Ishikawa (cell line): ENCODE measurements around the gene IL34.

Experiments
- CEBPB ChIP-seq: IDR thresholded peaks from 2 replicates; pipeline ENCODE4 v1.6.1; 2012
- CREB1 ChIP-seq: IDR thresholded peaks from 2 replicates; pipeline ENCODE4 v1.6.1; 2012; ENCODE audit warnings: low read depth
- EGR1 ChIP-seq: IDR thresholded peaks from 2 replicates; pipeline ENCODE4 v1.6.1; 2012
- EP300 ChIP-seq: IDR thresholded peaks from 2 replicates; pipeline ENCODE4 v1.6.1; 2012; ENCODE audit warnings: borderline replicate concordance
- FOXM1 ChIP-seq: IDR thresholded peaks from 2 replicates; pipeline ENCODE4 v1.6.1; 2012; ENCODE audit warnings: low read depth, borderline replicate concordance
- MAX ChIP-seq: IDR thresholded peaks from 2 replicates; pipeline ENCODE4 v1.6.1; 2012
- NFIC ChIP-seq: IDR thresholded peaks from 2 replicates; pipeline ENCODE4 v1.6.1; 2012
- RAD21 ChIP-seq: IDR thresholded peaks from 2 replicates; pipeline ENCODE4 v1.6.1; 2012; ENCODE audit warnings: low read depth
- REST ChIP-seq: IDR thresholded peaks from 2 replicates; pipeline ENCODE4 v1.6.1; 2012; ENCODE audit warnings: low read depth, mild to moderate bottlenecking
- TAF1 ChIP-seq: IDR thresholded peaks from 2 replicates; pipeline ENCODE4 v1.6.1; 2012; ENCODE audit warnings: low read depth, mild to moderate bottlenecking
- TCF12 ChIP-seq: IDR thresholded peaks from 2 replicates; pipeline ENCODE4 v1.6.1; 2012; ENCODE audit warnings: low read depth
- TEAD4 ChIP-seq: IDR thresholded peaks from 2 replicates; pipeline ENCODE4 v1.6.1; 2012
- USF1 ChIP-seq: IDR thresholded peaks from 2 replicates; pipeline ENCODE4 v1.6.1; 2012
- YY1 ChIP-seq: IDR thresholded peaks from 2 replicates; pipeline ENCODE4 v1.6.1; 2012; ENCODE audit warnings: low read depth
- ZBTB7A ChIP-seq: IDR thresholded peaks from 2 replicates; pipeline ENCODE4 v1.6.1; 2012; ENCODE audit warnings: low read depth

IL34 gene

GRCh38 chr16:70627696-70628095 is 18.7 kb upstream of the IL34 start:
- TF ChIP-seq USF1 (no peak), NFIC (no peak), CEBPB (no peak), ZBTB7A (no peak), EP300 (no peak), TAF1 (no peak), MAX (no peak), RAD21 (no peak), YY1 (no peak)

- TF ChIP-seq CREB1, result no peak
- TF ChIP-seq TAF1, result no peak
- TF ChIP-seq USF1, result no peak
- no peak for TF ChIP-seq ZBTB7A
- no peak for TF ChIP-seq FOXM1
- no peak for TF ChIP-seq EP300
- TF ChIP-seq TCF12, result no peak
- TF ChIP-seq TEAD4, result no peak
- TF ChIP-seq NFIC, result no peak
- no peak for TF ChIP-seq REST
- no peak for TF ChIP-seq MAX
- TF ChIP-seq CEBPB, result no peak
- TF ChIP-seq YY1, result no peak
- TF ChIP-seq EGR1, result no peak
- no peak for TF ChIP-seq RAD21
Observed at GRCh38 chr16:70630960-70631745, 15.2 kb upstream of the IL34 start.

GRCh38 chr16:70632273-70632672 is 14.1 kb upstream of the IL34 start:
- no peak for TF ChIP-seq TCF12
- no peak for TF ChIP-seq TEAD4
- TF ChIP-seq RAD21, result no peak
- no peak for TF ChIP-seq MAX
- no peak for TF ChIP-seq FOXM1
- TF ChIP-seq EP300, result no peak
- TF ChIP-seq REST, result no peak
- TF ChIP-seq TAF1, result no peak
- TF ChIP-seq YY1, result no peak
- no peak for TF ChIP-seq USF1
- TF ChIP-seq CEBPB, result no peak
- no peak for TF ChIP-seq EGR1
- TF ChIP-seq NFIC, result no peak
- no peak for TF ChIP-seq CREB1
- TF ChIP-seq ZBTB7A, result no peak

- TF ChIP-seq TCF12, result no peak
- TF ChIP-seq MAX, result no peak
- TF ChIP-seq TAF1, result no peak
- TF ChIP-seq CREB1, result no peak
- TF ChIP-seq FOXM1, result no peak
- TF ChIP-seq YY1, result no peak
- no peak for TF ChIP-seq EP300
- no peak for TF ChIP-seq CEBPB
- no peak for TF ChIP-seq EGR1
- no peak for TF ChIP-seq NFIC
- no peak for TF ChIP-seq RAD21
- TF ChIP-seq REST, result no peak
- no peak for TF ChIP-seq USF1
Observed at GRCh38 chr16:70634861-70635260, 11.5 kb upstream of the IL34 start.
